HepG2 (cell line): ENCODE measurements around the gene FURIN. TPM values are rescaled to one million over a fixed set of nuclear protein-coding genes. Genes with fewer than 3 reads are reported as not detected.
A peak's percentile ranks its signal among the peaks of the same experiment; 100 is the strongest.

ENCODE experiments used
- ATAC-seq: fragments of 200-7000 bp; cut with Tn5 transposase; 3 replicates; pipeline ENCODE4 v1.9.1; 2020; ENCODE audit warnings: mild to moderate bottlenecking, moderate library complexity
- BruUV-seq: library from RNA; stranded (reverse); fragments of 400-500 nt; replicated peaks from 2 replicates; lab custom pipeline; 2021; lab: Mats Ljungman, UMichigan
- CTCF ChIA-PET: fragments of 300-600 bp; formaldehyde crosslinking; extraction: SDS; loops from one replicate; lab custom pipeline; 2021; ENCODE audit warnings: low total read pairs, inconsistent platforms, low intra/inter-chr PET ratio; lab: Yijun Ruan, JAX
- POLR2A ChIA-PET: fragments of 350-600 bp; sonication (Branson Sonifier 250); formaldehyde crosslinking; loops from one replicate; lab custom pipeline; 2020; ENCODE audit warnings: antibody characterized with exemption, inconsistent platforms; lab: Yijun Ruan, JAX
- DNase-seq: peaks from one replicate; pipeline ENCODE4 v3.0.0-alpha.2; 2015; ENCODE audit warnings: low spot score
- FAIRE-seq: peaks from 3 replicates; lab custom pipeline; 2011; peaks lifted over from hg19 to GRCh38; lab: Jason Lieb, UNC
- H2AFZ ChIP-seq: one replicate; pipeline ENCODE4 v1.6.1; 2011; ENCODE audit warnings: low read length, inconsistent platforms
- H3K27ac ChIP-seq: fragments of 300-600 bp; 3 replicates; pipeline ENCODE4 v1.8.0; 2011; ENCODE audit warnings: mixed run types, mild to moderate bottlenecking, mixed read lengths, low read length, inconsistent platforms; ENCODE audit not compliant: insufficient read depth; ENCODE audit errors: extremely low read length
- H3K27me3 ChIP-seq, 2 experiments: fragments of 200-600 bp in 1 of 2; 2 replicates in 1 of 2; 3 replicates in 1 of 2; pipeline versions ENCODE4 v1.6.0 to v1.8.0; 2011; ENCODE audit warnings: low read length in 2 of 2, mild to moderate bottlenecking in 2 of 2, moderate library complexity in 2 of 2, inconsistent platforms in 1 of 2; ENCODE audit not compliant: insufficient read depth in 2 of 2, control insufficient read depth in 1 of 2
- H3K36me3 ChIP-seq, 2 experiments: fragments of 200-600 bp in 1 of 2; replicated peaks in 1 of 2; 2 replicates in 1 of 2; 3 replicates in 1 of 2; pipeline versions ENCODE4 v1.5.1 to v1.8.0; 2011; ENCODE audit warnings: low read length in 2 of 2, inconsistent platforms in 1 of 2; ENCODE audit not compliant: insufficient read depth in 2 of 2, control insufficient read depth in 1 of 2
- H3K4me1 ChIP-seq: 2 replicates; pipeline ENCODE4 v1.5.1; 2012; ENCODE audit warnings: low read length, inconsistent platforms; ENCODE audit not compliant: insufficient read depth
- H3K4me2 ChIP-seq: 2 replicates; pipeline ENCODE4 v1.6.0; 2011; ENCODE audit warnings: low read depth, low read length, inconsistent platforms
- H3K4me3 ChIP-seq, 3 experiments: fragments of 200-600 bp in 1 of 3; sonication (generic), shearing (Covaris generic) in 1 of 3; replicated peaks in 1 of 3; 2 replicates each; pipeline ENCODE4 v1.5.1; 2011 to 2016; ENCODE audit warnings: low read length in 3 of 3, inconsistent platforms in 2 of 3, low read depth in 2 of 3, mild to moderate bottlenecking in 2 of 3, control low read depth in 1 of 3, mixed read lengths in 1 of 3; ENCODE audit not compliant: insufficient read depth in 1 of 3
- H3K79me2 ChIP-seq: one replicate; pipeline ENCODE4 v1.6.1; 2011; ENCODE audit warnings: low read length, inconsistent platforms; ENCODE audit not compliant: insufficient read depth
- H3K9ac ChIP-seq: 2 replicates; pipeline ENCODE4 v1.6.0; 2011; ENCODE audit warnings: mild to moderate bottlenecking, low read depth, low read length, inconsistent platforms; ENCODE audit not compliant: insufficient read depth
- H3K9me3 ChIP-seq: 2 replicates; pipeline ENCODE4 v1.5.1; 2012; ENCODE audit warnings: mild to moderate bottlenecking, low read length
- H4K20me1 ChIP-seq: 2 replicates; pipeline ENCODE4 v1.6.0; 2011; ENCODE audit warnings: inconsistent platforms, mild to moderate bottlenecking, low read length, moderate library complexity; ENCODE audit not compliant: insufficient read depth
- FOXA3 ChIP-seq: IDR thresholded peaks from 2 replicates; pipeline ENCODE4 v1.6.1; 2016; ENCODE audit warnings: missing genetic modification reagents, missing compliant biosample characterization
- HNF4A ChIP-seq: sonication (generic); formaldehyde crosslinking; IDR thresholded peaks from 2 replicates; pipeline ENCODE4 v1.4.0; 2020; ENCODE audit warnings: missing genetic modification reagents
- HNRNPUL1 ChIP-seq: fragments of 200-400 bp; formaldehyde crosslinking; IDR thresholded peaks from 2 replicates; pipeline ENCODE4 v1.6.1; 2017; ENCODE audit warnings: low read depth, mild to moderate bottlenecking, low read length, moderate library complexity
- NR2C2 ChIP-seq: sonication (generic); formaldehyde crosslinking; IDR thresholded peaks from 2 replicates; pipeline ENCODE4 v1.4.0; 2020; ENCODE audit warnings: missing genetic modification reagents, mild to moderate bottlenecking, moderate library complexity, borderline replicate concordance
- NR2F1 ChIP-seq, 2 experiments: fragments of 450-650 bp in 1 of 2; formaldehyde crosslinking in 1 of 2; IDR thresholded peaks; 2 replicates each; pipeline versions ENCODE4 v1.5.0 to v1.6.1; 2016 to 2020; ENCODE audit warnings: mild to moderate bottlenecking in 1 of 2, missing compliant biosample characterization in 1 of 2, missing genetic modification reagents in 1 of 2, moderate library complexity in 1 of 2
- NR2F6 ChIP-seq, 2 experiments: IDR thresholded peaks; 2 replicates each; pipeline ENCODE4 v1.6.1; 2016; ENCODE audit warnings: antibody characterized with exemption in 1 of 2, mild to moderate bottlenecking in 1 of 2
- ZFY ChIP-seq: sonication (generic); formaldehyde crosslinking; IDR thresholded peaks from 2 replicates; pipeline ENCODE4 v1.4.0; 2020; ENCODE audit warnings: missing genetic modification reagents
- ZNF629 ChIP-seq: sonication (generic); formaldehyde crosslinking; conservative IDR thresholded peaks from 2 replicates; pipeline ENCODE4 v1.5.0; 2020; ENCODE audit warnings: missing genetic modification reagents
- WGBS: methylation state at CpG from one replicate; pipeline ENCODE4 v1.1.6; 2017; ENCODE audit warnings: low lambda C conversion rate; 5-methylcytosine and 5-hydroxymethylcytosine counted together
- in situ Hi-C: cut with HindIII; loops from 2 replicates; pipeline ENCODE4 v1.10.0; 2017; ENCODE audit warnings: low pct_unique_long_range_greater_than_20kb; ENCODE audit not compliant: extremely low pct_ligation_motif_present
- intact Hi-C: fragments of 100-400 bp; cut with micrococcal nuclease; formaldehyde crosslinking; loops from one replicate; pipeline ENCODE4 v1.10.0; 2022; ENCODE audit not compliant: unreplicated experiment
- polyA plus RNA-seq, 8 experiments: library from polyadenylated mRNA; depleted of rRNA in 3 of 8; stranded (reverse) in 7 of 8; unstranded in 1 of 8; fragments of >200 nt; fragmentation: Illumina TruSeq in 4 of 8; extraction: Trizol in 4 of 8; gene quantifications; 2 replicates each; pipeline versions ENCODE4 v1.2.1 to v1.2.3, GENCODE V29; 2011 to 2016; ENCODE audit warnings: low read depth in 4 of 8, missing spikeins in 1 of 8, mixed read lengths in 1 of 8; ENCODE audit not compliant: insufficient read depth in 1 of 8
- total RNA-seq, 5 experiments: library from RNA; depleted of rRNA; stranded (reverse); fragments of >200 nt; fragmentation: Illumina TruSeq; extraction: Trizol; gene quantifications; 2 replicates each; pipeline ENCODE4 v1.2.3, GENCODE V29; 2016; ENCODE audit warnings: low read depth in 1 of 5

Gene FURIN
- total and polyA plus RNA-seq, 2 of the 13 experiments (the other 11 are each of a cell fraction or from before 2014, with no cell fraction given): 15.2 to 17.4 TPM

DNA sequence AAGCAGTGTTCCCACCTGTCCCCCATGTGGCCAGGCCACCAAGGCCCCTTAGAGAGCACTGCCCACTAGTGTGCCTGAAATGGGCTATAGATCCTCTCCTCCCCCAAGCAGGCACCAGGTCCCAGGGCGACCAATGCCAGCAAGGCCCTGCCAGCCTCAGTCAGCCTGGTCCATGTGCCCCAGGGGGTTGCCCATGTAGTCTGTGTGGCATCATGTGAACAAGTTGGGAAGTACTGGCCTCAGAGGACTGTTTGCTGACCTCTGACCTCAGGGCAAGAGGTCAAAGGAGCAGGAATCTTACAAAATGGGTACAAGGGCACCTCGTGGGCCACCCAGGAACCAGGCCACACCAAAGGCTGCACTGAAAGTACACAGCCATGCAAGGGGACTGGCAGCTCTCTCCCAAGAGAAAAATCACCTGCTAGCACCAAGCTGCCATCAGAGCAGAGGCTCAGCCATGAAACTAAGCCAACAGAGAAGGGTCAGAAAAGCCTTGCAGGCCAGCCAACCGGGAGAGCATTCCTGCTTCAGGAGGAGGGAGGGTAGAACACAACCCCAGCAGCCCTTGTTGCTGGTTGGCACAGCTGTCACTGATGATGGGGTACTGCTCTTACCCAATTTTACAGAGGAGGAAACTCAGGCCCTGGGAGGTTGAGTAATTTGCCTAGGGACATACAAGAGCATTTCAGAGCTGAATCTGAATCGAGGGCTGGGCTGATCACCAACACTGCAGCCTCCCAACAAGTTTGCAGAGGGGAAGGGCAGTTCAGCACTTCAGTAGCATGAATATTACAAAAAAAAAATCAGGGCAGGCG is 5.2 kb upstream of the FURIN start:
- intact Hi-C loops: no loop called here
- no TSS peak for BruUV-seq
- WGBS: 37% methylated on average over 3 of the region's 5 CpGs
- Histone ChIP-seq H4K20me1 (0 out of 2 replicates have a peak, but pooled peaks cover 2% of the 10 kb centered on the region), H3K4me1 (peaks cover 76% of the 10 kb centered on the region), H3K79me2 (no peaks in the 10 kb centered on the region), H3K36me3 (no peaks in the 10 kb centered on the region), H3K27me3 (peaks cover 0 to 37% of the 10 kb centered on the region in 2 experiments; a peak in 4 of 5 replicates), H3K9ac (no peak overlapping the region), H3K4me2 (no peak overlapping the region), H3K9me3 (no peaks in the 10 kb centered on the region), H3K27ac (no peak overlapping the region), H3K4me3 (no peak overlapping the region), H2AFZ (no peak overlapping the region)
- no peak for FAIRE-seq
- ATAC-seq: no peak
- no peak for DNase-seq
- peak; percentile 65 for TF ChIP-seq NR2F6 (IDR thresholded peaks at IDR 0.05)
- TF ChIP-seq NR2F6 (CRISPR knock-in tag; IDR thresholded peaks at IDR 0.05): peak; percentile 49; the same call in 1 of the 2 replicates
- TF ChIP-seq NR2F1 (CRISPR knock-in tag; IDR thresholded peaks at IDR 0.05): peak in 1 of 2 experiments; percentile 67; a peak in 1 of 4 replicates
- TF ChIP-seq ZFY: 0 out of 2 replicates have a peak, but pooled peaks have one; percentile 19
- no peak for TF ChIP-seq FOXA3 (CRISPR knock-in tag)
- TF ChIP-seq ZNF629: peak; percentile 37; the same call in 1 of the 2 replicates
- peak; percentile 87 for TF ChIP-seq NR2C2 (CRISPR knock-in tag)
- no peak for TF ChIP-seq HNRNPUL1
- TF ChIP-seq HNF4A: peak; percentile 35; the same call in 1 of the 2 replicates
- POLR2A ChIA-PET: interaction anchor here (1.7 to 3.3 kb wide), 2 partner anchors 11 to 22 kb away, joined by 6 to 17 read pairs; no protein-coding TSS in a partner anchor
- in situ Hi-C loops: no loop called here
- CTCF ChIA-PET: no interaction called here
